ENCODE data around the gene MEAF6. TPM values are rescaled to one million over a fixed set of nuclear protein-coding genes. Genes with fewer than 3 reads are reported as not detected.
A peak's percentile ranks its signal among the peaks of the same experiment; 100 is the strongest.

MEAF6 gene
- total RNA-seq, 4 donors from 2014 or later, result 39.1 to 186 (median 69.1) TPM

DNA sequence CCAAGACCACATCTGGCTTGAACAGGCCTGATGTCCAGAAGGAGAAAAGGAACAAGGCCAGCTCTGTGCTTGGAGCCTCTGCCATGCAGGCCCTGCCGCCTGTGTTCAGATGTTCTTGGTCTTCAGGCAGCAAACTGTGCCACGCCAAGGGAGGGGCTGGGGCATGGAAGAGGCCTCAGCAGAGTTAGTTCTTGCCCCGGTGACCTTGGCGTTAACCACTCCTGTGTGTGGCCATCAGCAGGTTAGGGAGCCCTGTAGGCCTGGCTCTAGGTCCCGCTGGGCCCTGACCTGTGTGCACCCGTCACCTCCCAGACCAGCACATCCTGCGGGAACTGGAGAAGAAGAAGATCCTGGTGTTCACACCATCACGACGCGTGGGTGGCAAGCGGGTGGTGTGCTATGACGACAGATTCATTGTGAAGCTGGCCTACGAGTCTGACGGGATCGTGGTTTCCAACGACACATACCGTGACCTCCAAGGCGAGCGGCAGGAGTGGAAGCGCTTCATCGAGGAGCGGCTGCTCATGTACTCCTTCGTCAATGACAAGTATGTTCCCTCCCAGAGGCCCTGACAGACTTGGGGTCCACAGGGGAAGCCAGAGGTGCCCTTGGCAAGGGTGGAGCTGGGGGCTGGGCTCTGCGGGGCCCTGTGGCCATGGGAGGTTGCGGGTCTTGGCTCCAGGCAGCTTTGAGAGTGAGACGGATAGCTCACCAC is 33.1 kb downstream of the MEAF6 start:
- H3K9me3 ChIP-seq, result no peaks in the 10 kb centered on the region
- H3K27me3 ChIP-seq, result no peaks in the 10 kb centered on the region
- H3K4me1 ChIP-seq, result peaks cover 7 to 32% of the 10 kb centered on the region in 2 donors
- no peak for DNase-seq
- TF ChIP-seq CTCF (IDR thresholded peaks at IDR 0.05) (no peak), POLR2A (IDR thresholded peaks at IDR 0.05) (no peak)
- no peak overlapping the region for H3K27ac ChIP-seq
- H3K36me3 ChIP-seq, result no peaks in the 10 kb centered on the region
- intact Hi-C loops (cut with DNase I; ENCODE audit: low total_unique reads), result no loop called here
- no peak overlapping the region for H3K4me3 ChIP-seq

GRCh38 chr1:37480581-37481288 is 33.8 kb downstream of the MEAF6 start:
- peaks cover 14 to 38% of the 10 kb centered on the region in 2 donors for H3K4me1 ChIP-seq
- intact Hi-C loops (cut with DNase I; ENCODE audit: low total_unique reads), result no loop called here
- H3K36me3 ChIP-seq, result no peaks in the 10 kb centered on the region

GRCh38 chr1:37480125-37480466 is 34.5 kb downstream of the MEAF6 start:
- H3K4me3 ChIP-seq, result peak overlapping the region in 1 of 2 donors; percentile 29
- peak overlapping the region; percentile 85 to 94 for H3K27ac ChIP-seq
- DNase-seq, result no peak
- H3K9me3 ChIP-seq, result no peaks in the 10 kb centered on the region
- H3K4me1 ChIP-seq, result peaks cover 14 to 38% of the 10 kb centered on the region in 2 donors
- no peaks in the 10 kb centered on the region for H3K27me3 ChIP-seq
- intact Hi-C loops (cut with DNase I; ENCODE audit: low total_unique reads), result no loop called here
- TF ChIP-seq CTCF (IDR thresholded peaks at IDR 0.05) (no peak), POLR2A (IDR thresholded peaks at IDR 0.05) (no peak)
- H3K36me3 ChIP-seq, result no peaks in the 10 kb centered on the region

More at GRCh38 chr1:37480581-37481288, 33.8 kb downstream of the MEAF6 start:
- no peaks in the 10 kb centered on the region for H3K9me3 ChIP-seq
- peak overlapping the region; percentile 85 to 94 for H3K27ac ChIP-seq
- no peak for TF ChIP-seq POLR2A (IDR thresholded peaks at IDR 0.05)
- TF ChIP-seq CTCF (IDR thresholded peaks at IDR 0.05), result no peak
- no peaks in the 10 kb centered on the region for H3K27me3 ChIP-seq
- no peak for DNase-seq
- H3K4me3 ChIP-seq, result no peak overlapping the region

GRCh38 chr1:37479255-37480124 is 35.1 kb downstream of the MEAF6 start:
- H3K36me3 ChIP-seq, result no peaks in the 10 kb centered on the region

More at GRCh38 chr1:37479255-37480124, 35.1 kb downstream of the MEAF6 start:
- intact Hi-C loops (cut with DNase I; ENCODE audit: low total_unique reads), result no loop called here
- Histone ChIP-seq H3K4me1 (peaks cover 14 to 38% of the 10 kb centered on the region in 2 donors), H3K9me3 (no peaks in the 10 kb centered on the region), H3K27ac (peak overlapping the region; percentile 85 to 94), H3K4me3 (peak overlapping the region; percentile 4 to 29), H3K27me3 (no peaks in the 10 kb centered on the region)
- peak; percentile 87 for DNase-seq
- TF ChIP-seq POLR2A (IDR thresholded peaks at IDR 0.05) (peak in 1 of 2 donors; percentile 22), CTCF (IDR thresholded peaks at IDR 0.05) (no peak)
